Stomach (tissue), 9 donors: ENCODE data around the gene VSIG2. TPM values are rescaled to one million over a fixed set of nuclear protein-coding genes. Genes with fewer than 3 reads are reported as not detected.

Experiments used
- DNase-seq, 2 donors: peaks; one replicate each; pipeline versions ENCODE4 v3.0.0 to v3.0.0-alpha.2; 2013 to 2019
- H3K27ac ChIP-seq, 5 donors: fragments of 200-600 bp in 4 of 5; sonication (generic) in 4 of 5; one replicate each; pipeline ENCODE4 v1.5.1; 2013 to 2019; ENCODE audit warnings: mild to moderate bottlenecking in 1 of 5, moderate library complexity in 1 of 5
- H3K27me3 ChIP-seq, 3 donors: fragments of 200-600 bp; sonication (generic); one replicate each; pipeline ENCODE4 v1.5.1; 2017 to 2019; ENCODE audit warnings: mixed run types in 1 of 3
- H3K36me3 ChIP-seq, 4 donors: fragments of 200-600 bp; sonication (generic); 1 replicate in 3 of 4; 2 replicates in 1 of 4; pipeline ENCODE4 v1.5.1; 2016 to 2019
- H3K4me1 ChIP-seq, 4 donors: fragments of 200-600 bp; sonication (generic); one replicate each; pipeline ENCODE4 v1.5.1; 2016 to 2019
- H3K4me3 ChIP-seq, 4 donors: fragments of 200-600 bp; sonication (generic) in 3 of 4; one replicate each; pipeline ENCODE4 v1.5.1; 2016 to 2019; ENCODE audit warnings: mild to moderate bottlenecking in 1 of 4
- H3K9me3 ChIP-seq, 4 donors: fragments of 200-600 bp; sonication (generic); one replicate each; pipeline ENCODE4 v1.5.1; 2016 to 2019
- EP300 ChIP-seq: sonication (generic); formaldehyde crosslinking; IDR thresholded peaks from one replicate; pipeline ENCODE4 v1.6.1; 2017; ENCODE audit warnings: antibody characterized with exemption
- POLR2A ChIP-seq, 4 donors: fragments of 450-650 bp; IDR thresholded peaks; one replicate each; pipeline ENCODE4 v1.6.1; 2016; ENCODE audit warnings: antibody characterized with exemption in 4 of 4, control low read depth in 2 of 4, mild to moderate bottlenecking in 1 of 4, moderate library complexity in 1 of 4
- POLR2AphosphoS5 ChIP-seq, 3 donors: sonication (generic); formaldehyde crosslinking; IDR thresholded peaks; one replicate each; pipeline ENCODE4 v1.6.1; 2016; ENCODE audit warnings: antibody characterized with exemption in 3 of 3
- WGBS, 5 donors: extraction: QIAGEN DNeasy Blood & Tissue Kit in 3 of 5; methylation state at CpG; one replicate each; pipeline versions ENCODE4 v1.1.5 to v1.1.7; 2013 to 2018; 5-methylcytosine and 5-hydroxymethylcytosine counted together
- intact Hi-C: fragments of 100-400 bp; cut with DNase I; formaldehyde crosslinking; loops from one replicate; pipeline ENCODE4 v1.15.1; 2023; ENCODE audit warnings: low total_unique reads
- polyA plus RNA-seq, 3 donors: library from polyadenylated mRNA; stranded (reverse); fragments of 200-250 nt; gene quantifications; one replicate each; pipeline ENCODE4 v1.2.3, GENCODE V29; 2013
- total RNA-seq, 5 donors: library from RNA; depleted of rRNA; stranded (reverse); fragments of >200 nt; gene quantifications; one replicate each; pipeline versions ENCODE4 v1.1.0 to v1.2.3, GENCODE V29; 2014 to 2016
- TF ChIP-seq, protein P1 (sequence below), 7 experiments: fragments of 450-650 bp in 4 of 7; fragments of 200-600 bp in 3 of 7; sonication (generic) in 3 of 7; IDR thresholded peaks; one replicate each; pipeline ENCODE4 v1.5.1; 2016 to 2019; ENCODE audit warnings: antibody characterized with exemption in 7 of 7, control low read depth in 2 of 7, mild to moderate bottlenecking in 1 of 7
- donor health status: healthy with polysubstance abuse.
- donor health status: Bipolar disorder and iron deficiency.
- donor health status: healthy.

The VSIG2 gene
- total and polyA plus RNA-seq, 8 donors: 80.5 to 419 (median 187) TPM

DNA sequence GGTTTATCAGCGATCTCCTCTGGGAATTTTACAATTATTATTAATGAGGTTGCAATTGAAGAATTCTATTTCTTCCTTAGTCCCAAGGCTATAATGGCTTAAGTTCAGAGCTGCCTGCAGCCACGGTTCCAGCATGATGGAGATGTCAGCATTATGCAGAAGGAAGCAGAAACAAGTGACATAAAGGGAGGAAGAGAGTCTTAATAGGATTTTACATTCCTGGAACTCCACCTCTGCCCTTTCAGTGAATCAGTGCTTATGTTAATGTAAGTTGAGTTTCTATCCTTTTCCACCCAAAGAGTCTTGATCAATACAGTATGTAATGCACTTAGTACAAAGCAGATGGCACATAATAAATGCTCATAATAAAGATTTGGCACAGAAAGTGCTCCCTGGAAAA lies 23.9 kb downstream of the VSIG2 start:
- Histone ChIP-seq H3K4me3 (no peak overlapping the region), H3K9me3 (no peaks in the 10 kb centered on the region), H3K4me1 (peaks cover 6 to 15% (median 11%) of the 10 kb centered on the region in 4 donors), H3K36me3 (no peaks in the 10 kb centered on the region), H3K27me3 (peaks cover 0 to 42% (median 0%) of the 10 kb centered on the region in 3 donors), H3K27ac (no peak overlapping the region)
- DNase-seq: no peak
- 78 to 87% (median 81%) methylated on average over 2 of the region's 2 CpGs for WGBS, 5 donors
- TF ChIP-seq, protein P1, sequence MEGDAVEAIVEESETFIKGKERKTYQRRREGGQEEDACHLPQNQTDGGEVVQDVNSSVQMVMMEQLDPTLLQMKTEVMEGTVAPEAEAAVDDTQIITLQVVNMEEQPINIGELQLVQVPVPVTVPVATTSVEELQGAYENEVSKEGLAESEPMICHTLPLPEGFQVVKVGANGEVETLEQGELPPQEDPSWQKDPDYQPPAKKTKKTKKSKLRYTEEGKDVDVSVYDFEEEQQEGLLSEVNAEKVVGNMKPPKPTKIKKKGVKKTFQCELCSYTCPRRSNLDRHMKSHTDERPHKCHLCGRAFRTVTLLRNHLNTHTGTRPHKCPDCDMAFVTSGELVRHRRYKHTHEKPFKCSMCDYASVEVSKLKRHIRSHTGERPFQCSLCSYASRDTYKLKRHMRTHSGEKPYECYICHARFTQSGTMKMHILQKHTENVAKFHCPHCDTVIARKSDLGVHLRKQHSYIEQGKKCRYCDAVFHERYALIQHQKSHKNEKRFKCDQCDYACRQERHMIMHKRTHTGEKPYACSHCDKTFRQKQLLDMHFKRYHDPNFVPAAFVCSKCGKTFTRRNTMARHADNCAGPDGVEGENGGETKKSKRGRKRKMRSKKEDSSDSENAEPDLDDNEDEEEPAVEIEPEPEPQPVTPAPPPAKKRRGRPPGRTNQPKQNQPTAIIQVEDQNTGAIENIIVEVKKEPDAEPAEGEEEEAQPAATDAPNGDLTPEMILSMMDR (IDR thresholded peaks at IDR 0.05): no peak
- no peak for TF ChIP-seq POLR2A (IDR thresholded peaks at IDR 0.05)
- TF ChIP-seq EP300: no peak
- no peak for TF ChIP-seq POLR2AphosphoS5 (IDR thresholded peaks at IDR 0.05)
- intact Hi-C loops: no loop called here

DNA sequence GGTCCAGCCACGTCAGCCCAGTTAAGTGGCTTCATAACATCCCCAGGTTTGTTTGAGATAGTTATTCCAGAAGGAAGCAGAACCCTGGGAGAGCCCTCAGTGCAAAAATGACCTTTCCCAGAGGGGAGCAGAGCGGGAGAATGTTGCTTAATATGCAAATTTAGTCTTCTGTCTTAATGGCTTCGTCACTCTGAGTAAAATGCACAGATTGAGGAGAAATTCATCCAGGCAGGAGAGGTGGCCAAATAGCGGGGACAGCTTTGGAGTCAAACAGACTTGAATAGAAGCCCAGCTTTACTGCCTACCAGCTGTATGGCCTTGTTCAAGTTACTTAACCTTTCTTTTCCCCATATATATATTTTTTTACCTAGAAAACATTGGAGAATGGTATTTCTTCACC lies 24.6 kb downstream of the VSIG2 start:
- Histone ChIP-seq H3K27me3 (peaks cover 0 to 46% (median 0%) of the 10 kb centered on the region in 3 donors), H3K9me3 (no peaks in the 10 kb centered on the region), H3K36me3 (no peaks in the 10 kb centered on the region), H3K4me1 (peaks cover 6 to 15% (median 11%) of the 10 kb centered on the region in 4 donors), H3K4me3 (no peak overlapping the region), H3K27ac (no peak overlapping the region)
- 81 to 91% (median 83%) methylated on average over 4 of the region's 4 CpGs for WGBS, 5 donors
- no peak for TF ChIP-seq POLR2AphosphoS5 (IDR thresholded peaks at IDR 0.05)
- TF ChIP-seq POLR2A (IDR thresholded peaks at IDR 0.05): no peak
- no peak for TF ChIP-seq EP300
- TF ChIP-seq, protein P1 (IDR thresholded peaks at IDR 0.05): no peak
- intact Hi-C loops: no loop called here
- no peak for DNase-seq

DNA sequence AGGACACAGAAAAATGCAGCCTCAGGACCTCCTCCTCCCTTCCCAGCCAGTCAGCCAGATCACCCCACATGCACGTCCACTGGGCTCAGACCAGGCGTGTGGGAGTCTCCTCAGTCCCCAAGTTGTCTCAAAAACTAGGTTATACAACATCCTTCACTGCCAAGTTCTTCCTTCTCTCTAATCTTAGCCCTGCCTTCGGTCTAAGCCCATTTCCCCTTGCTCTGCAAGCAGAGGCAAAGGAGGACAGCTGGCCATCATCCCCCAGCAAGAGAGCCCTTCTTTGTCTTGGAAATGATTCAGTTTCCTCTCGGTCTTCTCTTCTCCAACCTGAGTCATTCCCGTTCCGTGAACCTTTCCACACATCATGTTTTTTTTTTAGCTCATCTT lies 26.3 kb downstream of the VSIG2 start:
- Histone ChIP-seq H3K9me3 (no peaks in the 10 kb centered on the region), H3K4me3 (no peak overlapping the region), H3K27ac (no peak overlapping the region), H3K4me1 (peaks cover 6 to 15% (median 11%) of the 10 kb centered on the region in 4 donors), H3K36me3 (no peaks in the 10 kb centered on the region), H3K27me3 (peaks cover 0 to 62% (median 3%) of the 10 kb centered on the region in 3 donors)
- intact Hi-C loops: no loop called here
- DNase-seq: no peak
- 44 to 66% (median 57%) methylated on average over 6 of the region's 6 CpGs for WGBS, 5 donors
- TF ChIP-seq POLR2AphosphoS5 (IDR thresholded peaks at IDR 0.05): no peak
- TF ChIP-seq POLR2A (IDR thresholded peaks at IDR 0.05): no peak
- TF ChIP-seq, protein P1 (IDR thresholded peaks at IDR 0.05): no peak
- no peak for TF ChIP-seq EP300

DNA sequence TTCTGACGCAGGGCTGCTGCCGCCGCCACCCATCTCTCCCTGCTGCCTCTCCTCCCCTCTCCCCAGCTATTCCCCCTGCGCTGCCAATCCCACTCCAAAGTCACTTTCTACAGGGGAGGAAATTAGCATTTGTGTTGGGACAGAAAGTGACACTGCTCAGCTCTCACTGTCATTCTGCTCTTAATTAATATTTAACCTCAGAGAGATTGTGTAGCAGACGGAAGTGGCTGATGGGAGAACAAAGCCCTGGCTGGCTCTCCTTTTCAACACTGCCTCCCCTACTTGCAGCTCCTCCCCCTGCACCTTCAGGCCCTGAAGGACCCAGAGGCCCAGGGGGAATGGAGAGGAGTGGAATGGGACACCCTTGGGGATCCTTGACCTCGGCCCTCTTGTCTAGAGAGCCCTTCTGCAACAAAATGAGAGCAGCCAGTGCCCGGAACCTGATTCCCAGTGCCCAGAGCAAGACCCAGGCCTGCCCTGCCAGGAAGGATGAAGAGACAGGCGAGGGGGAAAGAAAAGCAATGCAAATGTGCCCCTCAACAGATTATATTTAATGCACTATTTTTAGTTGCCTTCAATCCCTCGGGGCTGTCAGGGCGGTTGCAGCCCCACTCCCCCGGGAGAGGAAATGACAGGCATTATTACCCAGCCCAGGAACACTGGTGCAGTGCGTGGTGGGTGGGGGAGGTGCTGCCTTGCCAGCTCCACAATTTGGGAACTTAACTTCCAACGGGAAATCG lies 26.9 kb downstream of the VSIG2 start:
- Histone ChIP-seq H3K27me3 (peaks cover 0 to 68% (median 3%) of the 10 kb centered on the region in 3 donors), H3K36me3 (no peaks in the 10 kb centered on the region), H3K9me3 (no peaks in the 10 kb centered on the region), H3K4me1 (peaks cover 6 to 15% (median 11%) of the 10 kb centered on the region in 4 donors), H3K4me3 (no peak overlapping the region), H3K27ac (no peak overlapping the region)
- DNase-seq: peak in 1 of 2 donors; percentile 66
- intact Hi-C loops: no loop called here
- 28 to 40% (median 37%) methylated on average over 14 of the region's 14 CpGs for WGBS, 5 donors
- no peak for TF ChIP-seq EP300

DNA sequence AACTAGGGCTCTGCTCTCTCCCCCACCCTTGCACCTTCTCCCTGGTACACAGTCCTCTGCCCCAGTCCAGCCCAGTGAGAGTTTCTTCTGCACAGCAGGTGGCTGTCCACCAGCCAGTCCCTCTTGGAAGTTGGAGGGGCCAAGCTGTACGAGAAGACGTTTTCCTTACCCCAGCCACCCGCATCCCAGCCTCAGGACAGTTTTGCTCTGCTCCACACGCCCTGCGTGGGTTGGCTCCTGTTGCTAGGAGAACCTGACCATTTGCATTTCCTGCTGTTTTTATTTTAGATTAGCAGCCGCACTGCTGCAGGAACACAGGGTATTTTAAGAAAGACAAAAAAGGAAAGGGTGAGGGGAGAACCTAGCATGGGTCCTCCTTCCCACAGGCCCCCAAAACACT lies 29.9 kb downstream of the VSIG2 start:
- Histone ChIP-seq H3K27me3 (peaks cover 0 to 94% (median 28%) of the 10 kb centered on the region in 3 donors), H3K4me1 (peaks cover 19 to 34% (median 26%) of the 10 kb centered on the region in 4 donors), H3K9me3 (no peaks in the 10 kb centered on the region), H3K4me3 (no peak overlapping the region), H3K36me3 (no peaks in the 10 kb centered on the region), H3K27ac (no peak overlapping the region)
- 34 to 51% (median 47%) methylated on average over 6 of the region's 6 CpGs for whole genome bisulfite sequencing, 5 donors
- no peak for DNase-seq
- intact Hi-C loops: no loop called here
- TF ChIP-seq, protein P1 (IDR thresholded peaks at IDR 0.05): no peak
- TF ChIP-seq EP300 (no peak), POLR2AphosphoS5 (IDR thresholded peaks at IDR 0.05) (no peak), POLR2A (IDR thresholded peaks at IDR 0.05) (no peak)
